ENCODE measurements around the gene DNM3. TPM values are rescaled to one million over a fixed set of nuclear protein-coding genes. Genes with fewer than 3 reads are reported as not detected.

Gene DNM3
- total and polyA plus RNA-seq, 2 donors (not counting 3 experiments of a cell fraction or from before 2014, with no cell fraction given) = 1.4 to 2.5 TPM

DNA sequence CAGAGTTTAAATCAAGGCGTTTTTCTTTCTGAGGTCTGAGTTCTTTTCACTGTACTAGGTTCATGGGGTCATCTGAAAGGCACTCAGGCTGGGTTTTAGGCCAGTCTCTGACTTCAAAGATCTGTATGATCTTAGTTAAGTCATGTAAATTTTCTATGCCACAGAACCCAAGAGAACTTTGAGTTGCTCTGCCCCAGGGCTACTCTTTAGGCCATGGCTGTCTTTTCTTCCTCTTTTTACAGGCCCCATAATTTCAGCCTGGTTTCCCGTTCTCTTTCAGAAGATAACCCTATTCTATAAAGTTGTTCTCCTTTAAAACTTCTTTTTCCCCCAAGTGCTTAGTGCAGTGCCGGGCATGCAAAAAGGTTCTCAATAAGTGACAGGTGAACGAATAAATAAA is 33.7 kb upstream of the DNM3 start:
- H2AFZ ChIP-seq (ENCODE audit: low read depth, low read length) = no peak overlapping the region
- no peaks in the 10 kb centered on the region for H3K27me3 ChIP-seq (ENCODE audit: control insufficient read depth in 2 of 2, insufficient read depth in 2 of 2, low read length in 2 of 2)
- no peak overlapping the region for H3K9ac ChIP-seq (replicated peaks; ENCODE audit: extremely low read depth, insufficient read depth, low read length)
- no peak for TF ChIP-seq GATA2 (IDR thresholded peaks at IDR 0.05; ENCODE audit: insufficient read depth, insufficient read length, low read depth, low read length)
- TF ChIP-seq, protein P1, sequence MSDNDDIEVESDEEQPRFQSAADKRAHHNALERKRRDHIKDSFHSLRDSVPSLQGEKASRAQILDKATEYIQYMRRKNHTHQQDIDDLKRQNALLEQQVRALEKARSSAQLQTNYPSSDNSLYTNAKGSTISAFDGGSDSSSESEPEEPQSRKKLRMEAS (IDR thresholded peaks at IDR 0.05; ENCODE audit: insufficient read depth, insufficient read length) = no peak
- TF ChIP-seq FOS (IDR thresholded peaks at IDR 0.05; ENCODE audit: borderline replicate concordance, insufficient read depth, low read length) = no peak
- no peak for TF ChIP-seq MYC (IDR thresholded peaks at IDR 0.05; ENCODE audit: low read depth, low read length)
- no peak for TF ChIP-seq EZH2 (IDR thresholded peaks at IDR 0.05; ENCODE audit: borderline replicate concordance, low read depth, low read length, severe bottlenecking)
- no peak for TF ChIP-seq CTCF (IDR thresholded peaks at IDR 0.05; ENCODE audit: extremely low read depth in 1 of 2, insufficient read depth in 1 of 2, low read depth in 1 of 2, low read length in 2 of 2)
- TF ChIP-seq POLR2AphosphoS5 (IDR thresholded peaks at IDR 0.05; ENCODE audit: insufficient read depth, low read depth, low read length) = no peak
- TF ChIP-seq POLR2A (IDR thresholded peaks at IDR 0.05; ENCODE audit: low read depth, low read length) = no peak
- no peak for TF ChIP-seq JUN (IDR thresholded peaks at IDR 0.05; ENCODE audit: borderline replicate concordance, insufficient read depth, insufficient read length, low read depth)
- no peak overlapping the region for H3K4me3 ChIP-seq (replicated peaks in 1 of 3; ENCODE audit: insufficient read depth in 1 of 3, low read depth in 1 of 3, low read length in 3 of 3)
- BruUV-seq (replicated peaks) = no TSS peak
- no peaks in the 10 kb centered on the region for H3K36me3 ChIP-seq (ENCODE audit: control insufficient read depth in 2 of 2, extremely low read depth in 1 of 2, insufficient read depth in 2 of 2, low read length in 2 of 2)
- FAIRE-seq = no peak
- no peaks in the 10 kb centered on the region for H4K20me1 ChIP-seq (replicated peaks; ENCODE audit: control insufficient read depth, extremely low read depth, insufficient read depth, low read length)
- dilution Hi-C loops (cut with MboI; ENCODE audit: extremely low pct_ligation_motif_present, low sequenced_read_pairs) (no loop called here), intact Hi-C loops (cut with micrococcal nuclease) (no loop called here)
- H3K9me1 ChIP-seq (replicated peaks; ENCODE audit: control insufficient read depth, extremely low read depth, insufficient read depth, low read length) = no peaks in the 10 kb centered on the region
- H3K79me2 ChIP-seq (ENCODE audit: control insufficient read depth, insufficient read depth, low read length) = no peaks in the 10 kb centered on the region
- no peak overlapping the region for H3K4me2 ChIP-seq (ENCODE audit: insufficient read depth, low read length)
- H3K27ac ChIP-seq (ENCODE audit: insufficient read depth, low read depth, low read length) = no peak overlapping the region
- no peaks in the 10 kb centered on the region for H3K4me1 ChIP-seq (ENCODE audit: control insufficient read depth, extremely low read depth, insufficient read depth, low read length)
- ChIA-PET POLR2A (no interaction called here), CTCF (interaction anchor here (0.7 to 2.5 kb wide), 4 partner anchors 35 to 178 kb away, joined by 3 to 12 read pairs (median 4); no protein-coding TSS in a partner anchor)
- no peaks in the 10 kb centered on the region for H3K9me3 ChIP-seq (replicated peaks; ENCODE audit: control insufficient read depth, insufficient read depth, low read length)
- DNase-seq (ENCODE audit: low read depth, low spot score) = no peak
